ENCODE data around the gene SERPINB4.

The SERPINB4 gene

DNA sequence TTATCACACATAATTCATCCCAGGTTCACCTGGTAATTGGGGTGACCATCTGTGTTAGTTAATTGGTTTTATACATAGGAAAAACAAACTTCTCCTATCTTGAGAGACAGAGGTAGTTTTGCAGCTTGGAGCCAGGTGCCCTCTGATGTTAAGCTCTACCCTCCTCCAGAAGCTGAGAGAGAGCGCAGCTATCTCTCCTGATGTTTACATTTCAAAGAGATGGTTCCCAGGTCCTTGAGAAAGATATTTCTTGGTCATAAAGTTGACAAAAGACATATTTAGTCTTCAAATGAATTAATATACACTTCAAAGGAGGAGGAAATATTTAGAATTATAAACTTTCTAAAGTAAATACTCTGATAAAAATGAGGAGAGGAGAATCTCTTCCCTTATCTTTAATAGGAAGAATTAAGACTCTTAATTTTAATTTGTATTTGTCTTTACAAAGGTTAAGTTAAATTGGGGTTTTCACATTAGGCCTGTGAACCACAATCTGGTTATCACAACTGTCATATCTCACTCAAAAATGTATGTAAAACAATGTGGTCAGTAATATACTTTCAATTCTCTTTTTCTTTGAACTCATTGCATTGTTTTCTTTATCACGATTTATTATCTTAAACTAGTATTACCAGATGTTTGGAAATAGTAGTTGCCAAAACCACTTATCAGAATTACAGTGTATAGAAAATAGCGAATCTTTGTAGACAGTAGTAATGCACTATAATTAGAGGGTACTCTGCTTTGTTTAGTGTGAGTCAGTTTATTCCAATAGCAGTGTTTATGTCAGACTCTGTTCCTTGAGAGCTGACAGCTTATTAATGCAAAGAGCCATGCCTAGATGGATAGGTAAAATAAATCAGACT is 26.8 kb downstream of the SERPINB4 start:
- no peak overlapping the region for H3K27ac ChIP-seq (ENCODE audit: low read depth, low read length)
- H3K4me3 ChIP-seq (ENCODE audit: low read length), result no peak overlapping the region
- H3K36me3 ChIP-seq (ENCODE audit: control insufficient read depth, insufficient read depth, low read length), result no peaks in the 10 kb centered on the region
- H3K9ac ChIP-seq (ENCODE audit: low read length), result no peak overlapping the region
- no peaks in the 10 kb centered on the region for H3K4me1 ChIP-seq (ENCODE audit: control insufficient read depth, insufficient read depth, low read length)
- H3K27me3 ChIP-seq (ENCODE audit: control insufficient read depth, insufficient read depth, low read length), result no peaks in the 10 kb centered on the region

DNA sequence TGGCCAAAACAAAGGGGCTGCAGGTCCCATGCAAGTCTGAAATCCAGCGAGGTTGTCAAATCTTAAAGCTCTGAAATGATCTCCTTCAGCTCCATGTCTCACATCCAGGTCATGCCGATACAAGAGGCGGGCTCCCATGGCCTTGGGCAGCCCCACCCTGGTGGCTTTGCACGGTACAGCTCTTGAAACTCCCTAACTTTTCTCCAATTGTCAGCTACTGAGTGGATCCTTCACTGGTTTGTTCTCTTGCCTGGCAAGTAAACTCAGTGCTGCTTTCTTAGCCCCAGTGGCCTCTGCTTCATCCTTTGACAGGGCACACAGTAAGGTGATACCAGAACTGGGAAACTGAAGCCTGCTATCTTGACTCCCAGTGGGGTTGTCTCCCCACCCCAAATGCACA is 30.6 kb downstream of the SERPINB4 start:
- Histone ChIP-seq H3K9ac (ENCODE audit: low read length) (no peak overlapping the region), H3K27me3 (ENCODE audit: control insufficient read depth, insufficient read depth, low read length) (no peaks in the 10 kb centered on the region), H3K4me1 (ENCODE audit: control insufficient read depth, insufficient read depth, low read length) (no peaks in the 10 kb centered on the region), H3K4me3 (ENCODE audit: low read length) (no peak overlapping the region), H3K36me3 (ENCODE audit: control insufficient read depth, insufficient read depth, low read length) (no peaks in the 10 kb centered on the region), H3K27ac (ENCODE audit: low read depth, low read length) (no peak overlapping the region)

DNA sequence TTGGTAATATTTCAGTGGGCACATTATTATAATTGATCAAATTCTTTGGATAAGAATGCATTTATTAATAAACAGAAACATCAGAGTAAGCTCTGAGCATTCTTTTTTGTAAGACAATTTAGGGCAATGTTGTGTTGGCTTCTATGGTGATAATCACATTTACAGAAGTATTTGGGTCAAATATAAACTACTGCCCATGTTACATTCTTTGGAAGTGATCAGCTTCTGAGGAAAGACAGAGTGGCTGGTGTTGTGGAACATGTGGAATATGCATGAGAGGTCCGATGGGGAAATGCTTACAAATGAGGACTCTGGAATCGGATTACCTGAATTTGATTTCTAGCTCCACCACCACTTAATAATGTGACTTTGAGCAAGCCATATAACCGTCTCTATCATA is 37.5 kb downstream of the SERPINB4 start:
- no peak overlapping the region for H3K27ac ChIP-seq (ENCODE audit: low read depth, low read length)
- no peaks in the 10 kb centered on the region for H3K36me3 ChIP-seq (ENCODE audit: control insufficient read depth, insufficient read depth, low read length)
- no peaks in the 10 kb centered on the region for H3K27me3 ChIP-seq (ENCODE audit: control insufficient read depth, insufficient read depth, low read length)
- H3K4me3 ChIP-seq (ENCODE audit: low read length), result no peak overlapping the region
- H3K4me1 ChIP-seq (ENCODE audit: control insufficient read depth, insufficient read depth, low read length), result no peaks in the 10 kb centered on the region
- H3K9ac ChIP-seq (ENCODE audit: low read length), result no peak overlapping the region

DNA sequence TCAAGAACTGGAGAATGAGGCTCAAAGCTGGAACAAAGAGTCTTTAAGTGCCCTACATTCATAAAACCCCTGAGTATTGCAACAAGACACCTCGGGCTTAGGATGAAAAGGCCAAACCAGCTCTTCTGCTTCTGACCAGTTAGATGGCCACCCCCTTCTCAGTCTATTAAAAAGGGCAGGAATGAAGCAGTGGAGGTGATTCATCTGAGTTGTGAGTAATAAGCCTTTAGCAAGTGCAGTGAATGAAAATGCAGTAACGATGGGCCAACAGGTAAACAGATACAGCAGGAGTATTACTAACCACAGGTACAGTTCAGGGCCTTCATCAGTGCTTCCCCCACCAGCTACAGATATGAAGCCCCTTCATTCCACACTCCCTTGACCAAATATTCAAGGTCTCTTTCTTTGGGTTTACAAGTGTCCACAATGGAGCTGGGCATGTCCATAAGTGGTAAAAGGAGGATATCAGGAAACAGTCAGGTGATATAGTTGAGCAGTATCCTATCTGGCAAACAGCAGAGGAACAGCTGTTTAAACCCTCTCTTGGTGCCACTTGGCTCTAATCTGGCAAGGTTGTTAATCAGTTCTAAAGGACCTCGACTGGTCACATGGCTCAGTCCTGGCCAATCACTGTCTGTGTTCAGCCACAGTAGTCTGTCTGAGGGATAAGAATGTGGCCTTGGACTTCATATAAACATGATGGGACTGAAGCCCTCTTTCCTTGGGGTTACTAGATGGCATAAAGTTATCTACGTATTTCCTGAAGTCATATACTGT is 39.1 kb downstream of the SERPINB4 start:
- H3K4me3 ChIP-seq (ENCODE audit: low read length), result no peak overlapping the region
- H3K9ac ChIP-seq (ENCODE audit: low read length), result no peak overlapping the region
- H3K36me3 ChIP-seq (ENCODE audit: control insufficient read depth, insufficient read depth, low read length), result no peaks in the 10 kb centered on the region
- H3K4me1 ChIP-seq (ENCODE audit: control insufficient read depth, insufficient read depth, low read length), result no peaks in the 10 kb centered on the region
- H3K27me3 ChIP-seq (ENCODE audit: control insufficient read depth, insufficient read depth, low read length), result no peaks in the 10 kb centered on the region
- H3K27ac ChIP-seq (ENCODE audit: low read depth, low read length), result no peak overlapping the region

DNA sequence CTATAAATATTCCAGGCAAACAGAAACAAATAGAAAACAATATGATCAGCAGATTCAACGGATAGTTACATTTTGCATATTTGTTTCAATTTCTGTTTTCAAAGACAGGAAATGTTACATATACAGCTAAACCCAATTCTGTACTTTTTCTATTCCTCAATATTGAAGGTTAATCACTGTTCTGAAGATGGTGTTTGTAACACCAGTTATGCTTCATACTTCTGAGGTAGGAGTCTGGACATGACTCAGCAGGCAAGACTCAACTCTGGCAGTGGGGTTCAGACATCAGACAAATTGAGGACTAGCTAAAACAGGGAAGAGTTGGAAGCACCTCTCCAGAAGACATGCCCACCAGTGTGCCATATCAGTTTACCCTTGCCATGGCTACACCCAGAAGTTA is 40.3 kb downstream of the SERPINB4 start:
- no peak overlapping the region for H3K4me3 ChIP-seq (ENCODE audit: low read length)
- H3K36me3 ChIP-seq (ENCODE audit: control insufficient read depth, insufficient read depth, low read length), result no peaks in the 10 kb centered on the region
- no peak overlapping the region for H3K9ac ChIP-seq (ENCODE audit: low read length)
- H3K27ac ChIP-seq (ENCODE audit: low read depth, low read length), result no peak overlapping the region
- no peaks in the 10 kb centered on the region for H3K4me1 ChIP-seq (ENCODE audit: control insufficient read depth, insufficient read depth, low read length)
- no peaks in the 10 kb centered on the region for H3K27me3 ChIP-seq (ENCODE audit: control insufficient read depth, insufficient read depth, low read length)

DNA sequence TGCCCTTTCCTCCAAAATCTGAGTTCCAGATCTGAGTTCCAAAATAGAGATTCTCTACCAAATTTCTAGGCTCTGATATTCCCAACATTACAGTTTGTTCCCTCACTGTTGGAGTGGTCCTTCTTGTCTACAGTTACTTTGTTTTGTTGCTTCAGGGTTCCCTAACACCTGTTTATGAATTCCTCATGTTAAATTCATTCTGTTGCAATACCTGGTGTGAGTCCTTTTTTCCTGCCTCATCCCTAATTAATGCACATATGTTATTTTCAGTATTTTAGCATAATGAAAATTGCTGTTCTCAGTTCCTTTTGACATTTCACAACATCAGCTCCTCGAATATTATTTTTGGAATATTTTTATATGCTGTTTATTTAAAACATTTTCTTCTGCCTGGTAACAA is 40.7 kb downstream of the SERPINB4 start:
- H3K36me3 ChIP-seq (ENCODE audit: control insufficient read depth, insufficient read depth, low read length), result no peaks in the 10 kb centered on the region
- H3K27ac ChIP-seq (ENCODE audit: low read depth, low read length), result no peak overlapping the region
- no peak overlapping the region for H3K9ac ChIP-seq (ENCODE audit: low read length)
- H3K4me3 ChIP-seq (ENCODE audit: low read length), result no peak overlapping the region
- no peaks in the 10 kb centered on the region for H3K4me1 ChIP-seq (ENCODE audit: control insufficient read depth, insufficient read depth, low read length)
- H3K27me3 ChIP-seq (ENCODE audit: control insufficient read depth, insufficient read depth, low read length), result no peaks in the 10 kb centered on the region

DNA sequence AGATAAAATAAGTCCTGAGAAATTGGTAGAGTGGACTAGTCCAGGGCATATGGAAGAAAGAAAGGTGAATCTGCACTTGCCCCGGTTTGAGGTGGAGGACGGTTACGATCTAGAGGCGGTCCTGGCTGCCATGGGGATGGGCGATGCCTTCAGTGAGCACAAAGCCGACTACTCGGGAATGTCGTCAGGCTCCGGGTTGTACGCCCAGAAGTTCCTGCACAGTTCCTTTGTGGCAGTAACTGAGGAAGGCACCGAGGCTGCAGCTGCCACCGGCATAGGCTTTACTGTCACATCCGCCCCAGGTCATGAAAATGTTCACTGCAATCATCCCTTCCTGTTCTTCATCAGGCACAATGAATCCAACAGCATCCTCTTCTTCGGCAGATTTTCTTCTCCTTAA is 47.1 kb downstream of the SERPINB4 start:
- no peak overlapping the region for H3K27ac ChIP-seq (ENCODE audit: low read depth, low read length)
- no peak overlapping the region for H3K9ac ChIP-seq (ENCODE audit: low read length)
- H3K36me3 ChIP-seq (ENCODE audit: control insufficient read depth, insufficient read depth, low read length), result no peaks in the 10 kb centered on the region
- H3K4me3 ChIP-seq (ENCODE audit: low read length), result no peak overlapping the region
- no peaks in the 10 kb centered on the region for H3K4me1 ChIP-seq (ENCODE audit: control insufficient read depth, insufficient read depth, low read length)
- H3K27me3 ChIP-seq (ENCODE audit: control insufficient read depth, insufficient read depth, low read length), result no peaks in the 10 kb centered on the region

DNA sequence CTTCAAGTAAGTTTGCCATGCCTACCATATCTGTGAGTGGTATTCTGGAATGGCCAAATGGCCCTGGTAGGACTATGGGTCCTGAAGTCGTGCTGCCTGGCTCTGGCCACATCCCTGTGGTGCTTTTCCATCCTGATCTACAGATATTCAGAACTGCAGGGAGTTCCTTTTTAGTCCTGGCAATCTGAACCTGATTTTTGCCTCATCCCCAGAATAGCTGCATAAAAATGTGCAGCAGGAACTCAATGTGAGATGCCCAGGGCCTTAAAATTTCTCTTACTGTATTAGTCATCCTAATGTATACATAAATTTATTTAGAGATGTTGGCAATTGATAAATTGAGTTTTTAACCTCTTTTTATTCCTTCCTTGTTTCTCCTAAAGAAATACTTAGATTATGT is 51.6 kb downstream of the SERPINB4 start:
- no peak overlapping the region for H3K4me3 ChIP-seq (ENCODE audit: low read length)
- H3K9ac ChIP-seq (ENCODE audit: low read length), result no peak overlapping the region
- H3K4me1 ChIP-seq (ENCODE audit: control insufficient read depth, insufficient read depth, low read length), result no peaks in the 10 kb centered on the region
- H3K36me3 ChIP-seq (ENCODE audit: control insufficient read depth, insufficient read depth, low read length), result no peaks in the 10 kb centered on the region
- no peaks in the 10 kb centered on the region for H3K27me3 ChIP-seq (ENCODE audit: control insufficient read depth, insufficient read depth, low read length)
- no peak overlapping the region for H3K27ac ChIP-seq (ENCODE audit: low read depth, low read length)

DNA sequence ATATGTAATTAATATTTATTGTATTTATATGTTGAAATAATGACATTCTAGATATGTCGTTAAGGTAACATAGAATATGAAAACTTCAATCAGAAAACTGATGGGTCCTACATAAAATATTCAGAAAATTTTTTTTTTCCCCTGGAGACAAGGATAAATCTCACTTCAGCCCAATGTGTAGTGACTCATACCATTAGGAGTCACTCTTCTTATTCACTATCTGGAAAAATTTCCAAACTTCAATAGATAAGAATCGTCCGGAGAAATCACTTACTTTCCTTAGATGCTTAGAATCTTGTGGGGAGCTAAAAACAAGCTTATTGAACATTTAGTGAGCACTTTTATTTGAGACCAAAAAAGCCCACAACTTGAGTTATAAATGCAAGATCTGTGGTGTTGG is 52.3 kb downstream of the SERPINB4 start:
- no peaks in the 10 kb centered on the region for H3K36me3 ChIP-seq (ENCODE audit: control insufficient read depth, insufficient read depth, low read length)
- H3K4me1 ChIP-seq (ENCODE audit: control insufficient read depth, insufficient read depth, low read length), result no peaks in the 10 kb centered on the region
- H3K4me3 ChIP-seq (ENCODE audit: low read length), result no peak overlapping the region
- no peaks in the 10 kb centered on the region for H3K27me3 ChIP-seq (ENCODE audit: control insufficient read depth, insufficient read depth, low read length)
- H3K27ac ChIP-seq (ENCODE audit: low read depth, low read length), result no peak overlapping the region
- H3K9ac ChIP-seq (ENCODE audit: low read length), result no peak overlapping the region

DNA sequence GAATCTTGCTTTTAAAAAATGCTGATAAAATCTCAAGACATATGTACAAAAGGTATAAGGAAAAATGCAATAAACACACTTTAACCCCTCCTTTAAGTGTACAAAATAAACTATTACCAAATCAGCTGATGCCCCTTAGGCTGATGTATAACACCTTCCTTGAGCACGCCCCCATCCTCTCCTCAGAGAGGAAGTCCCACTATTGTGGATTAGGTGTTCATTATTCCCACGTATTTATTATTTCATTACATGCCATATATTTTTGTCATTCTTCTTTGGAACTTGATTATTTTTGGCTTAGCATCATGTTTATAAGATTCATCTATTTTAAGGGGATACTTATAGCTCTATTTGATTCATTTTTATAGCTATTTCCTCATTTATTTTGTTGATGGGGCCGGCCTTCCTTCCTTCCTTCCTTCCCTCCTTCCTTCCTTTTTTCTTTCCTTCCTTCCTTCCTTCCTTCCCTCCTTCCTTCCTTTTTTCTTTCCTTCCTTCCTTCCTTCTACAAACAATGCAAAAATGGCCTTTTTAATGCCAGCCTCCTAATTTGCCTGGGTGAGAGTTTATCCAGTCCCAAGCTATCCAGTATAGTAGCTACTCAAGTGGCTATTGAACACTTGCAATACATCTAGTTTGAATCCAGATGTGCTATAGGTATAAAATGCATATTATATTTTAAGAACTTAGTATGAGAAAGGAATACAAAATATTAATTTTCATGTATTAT is 52.9 kb downstream of the SERPINB4 start:
- Histone ChIP-seq H3K27me3 (ENCODE audit: control insufficient read depth, insufficient read depth, low read length) (no peaks in the 10 kb centered on the region), H3K36me3 (ENCODE audit: control insufficient read depth, insufficient read depth, low read length) (no peaks in the 10 kb centered on the region), H3K9ac (ENCODE audit: low read length) (no peak overlapping the region), H3K27ac (ENCODE audit: low read depth, low read length) (no peak overlapping the region), H3K4me3 (ENCODE audit: low read length) (no peak overlapping the region), H3K4me1 (ENCODE audit: control insufficient read depth, insufficient read depth, low read length) (no peaks in the 10 kb centered on the region)

DNA sequence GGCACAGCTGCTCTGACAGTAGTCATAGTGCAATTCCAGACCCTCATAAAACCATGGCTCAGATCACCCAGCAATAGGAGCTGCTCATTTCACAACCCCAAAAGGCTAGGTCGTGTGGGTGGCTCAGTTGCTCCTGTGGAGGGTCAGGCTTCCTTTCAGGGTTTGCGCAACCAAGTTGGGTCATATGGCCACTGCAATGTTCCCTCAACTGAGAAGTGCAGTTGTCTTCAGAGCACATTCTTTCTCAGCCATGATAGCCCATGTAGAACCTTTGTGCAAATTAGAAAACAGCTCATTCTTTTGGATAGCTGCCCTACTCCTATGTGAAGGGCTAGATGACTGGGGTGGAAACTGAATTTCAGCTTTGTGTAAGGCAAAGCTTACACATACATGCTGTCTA is 53.7 kb downstream of the SERPINB4 start:
- no peak overlapping the region for H3K27ac ChIP-seq (ENCODE audit: low read depth, low read length)
- no peaks in the 10 kb centered on the region for H3K27me3 ChIP-seq (ENCODE audit: control insufficient read depth, insufficient read depth, low read length)
- H3K9ac ChIP-seq (ENCODE audit: low read length), result no peak overlapping the region
- no peak overlapping the region for H3K4me3 ChIP-seq (ENCODE audit: low read length)
- no peaks in the 10 kb centered on the region for H3K4me1 ChIP-seq (ENCODE audit: control insufficient read depth, insufficient read depth, low read length)
- H3K36me3 ChIP-seq (ENCODE audit: control insufficient read depth, insufficient read depth, low read length), result no peaks in the 10 kb centered on the region

DNA sequence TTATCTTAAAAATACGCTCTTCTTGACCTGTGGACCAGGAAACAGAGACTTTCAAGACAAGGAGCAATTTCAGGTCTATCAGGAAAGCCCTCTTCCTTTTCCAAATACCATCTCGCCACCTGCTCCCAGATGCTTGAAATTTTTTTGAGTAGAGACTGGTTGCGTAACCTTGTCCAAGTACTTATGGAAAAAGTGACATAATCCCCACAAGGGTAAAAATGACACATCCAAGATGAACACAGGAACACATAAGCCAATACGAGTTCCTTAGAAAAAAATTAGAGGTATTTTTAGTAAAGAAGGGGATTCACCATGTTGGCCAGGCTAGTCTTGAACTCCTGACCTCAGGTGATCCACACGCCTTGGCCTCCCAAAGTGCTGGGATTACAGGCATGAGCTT is 55.1 kb downstream of the SERPINB4 start:
- Histone ChIP-seq H3K4me3 (ENCODE audit: low read length) (no peak overlapping the region), H3K27me3 (ENCODE audit: control insufficient read depth, insufficient read depth, low read length) (no peaks in the 10 kb centered on the region), H3K27ac (ENCODE audit: low read depth, low read length) (no peak overlapping the region), H3K4me1 (ENCODE audit: control insufficient read depth, insufficient read depth, low read length) (no peaks in the 10 kb centered on the region), H3K36me3 (ENCODE audit: control insufficient read depth, insufficient read depth, low read length) (no peaks in the 10 kb centered on the region), H3K9ac (ENCODE audit: low read length) (no peak overlapping the region)

Data from rectal smooth muscle tissue (tissue), 1 donor.